ENCODE results near the gene EMC1. TPM values are rescaled to one million over a fixed set of nuclear protein-coding genes. Genes with fewer than 3 reads are reported as not detected.
"Not testable (repeated sequence)": the region's sequence is repeated elsewhere in the genome, so short reads cannot be mapped to it uniquely, and the experiment has no call there.

Gene EMC1
- total RNA-seq, 3 donors from 2014 or later, result 74.8 to 79.6 (median 77.0) TPM

- no peaks in the 10 kb centered on the region for H3K4me1 Mint-ChIP-seq (ENCODE audit: low read depth)
- DNase-seq, result peak; percentile 68
- no peaks in the 10 kb centered on the region for H3K9me3 Mint-ChIP-seq
- ATAC-seq, result peak; percentile 83 to 89
- H3K36me3 Mint-ChIP-seq (ENCODE audit: insufficient read depth), result peaks cover 48% of the 10 kb centered on the region
- H3K27me3 Mint-ChIP-seq (ENCODE audit: low read depth), result no peaks in the 10 kb centered on the region
- H3K4me3 Mint-ChIP-seq, result no peak overlapping the region
Measured at GRCh38 chr1:19240673-19241538, 10.4 kb downstream of the EMC1 start.

DNA sequence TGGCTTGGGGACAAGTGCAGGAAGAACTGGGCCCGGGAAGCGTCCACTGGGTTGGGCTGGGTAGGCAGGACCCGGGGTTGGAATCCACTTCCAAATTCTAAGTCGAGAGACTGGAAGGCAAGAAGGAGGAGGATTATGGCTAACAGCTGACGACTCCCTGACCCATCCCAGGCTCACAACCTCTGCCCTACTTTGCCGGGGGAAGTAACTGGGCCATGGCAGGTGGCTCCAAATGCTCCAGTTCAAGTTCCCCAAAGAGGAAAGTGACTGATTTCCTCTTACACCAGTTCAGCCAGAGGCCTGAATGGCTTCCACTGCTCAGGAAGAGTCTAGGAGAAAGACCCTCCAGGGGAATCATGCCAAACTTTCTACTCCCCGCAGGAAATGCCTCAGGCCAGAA, 11.4 kb downstream of the EMC1 start:
- H3K27me3 Mint-ChIP-seq (ENCODE audit: low read depth), result no peaks in the 10 kb centered on the region

DNA sequence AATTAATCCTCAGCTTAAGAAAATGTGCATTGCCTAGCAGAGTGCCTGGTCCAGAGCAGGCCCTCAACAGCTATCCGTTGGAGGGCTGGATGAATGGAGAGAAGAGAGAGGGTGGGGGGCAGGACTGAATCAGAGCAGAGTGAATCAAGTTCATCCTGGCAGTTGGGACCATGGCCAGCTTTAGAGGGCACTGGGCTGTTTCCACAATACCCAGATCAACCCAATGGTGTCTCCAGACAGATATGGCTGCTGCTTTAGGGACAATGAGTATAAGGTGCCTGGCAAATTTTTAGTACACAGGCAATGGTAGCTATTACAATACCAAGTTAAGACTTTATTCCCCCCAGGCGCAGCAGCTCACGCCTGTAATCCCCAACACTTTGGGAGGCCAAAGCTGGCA, 17.1 kb downstream of the EMC1 start:
- H3K4me1 Mint-ChIP-seq (ENCODE audit: low read depth), result no peaks in the 10 kb centered on the region
- H3K36me3 Mint-ChIP-seq (ENCODE audit: insufficient read depth), result peaks cover 38% of the 10 kb centered on the region
- H3K9me3 Mint-ChIP-seq, result no peaks in the 10 kb centered on the region

More for the DNA sequence above, 11.4 kb downstream of the EMC1 start:
- Mint-ChIP-seq H3K4me3 (no peak overlapping the region), H3K4me1 (ENCODE audit: low read depth) (no peaks in the 10 kb centered on the region), H3K9me3 (no peaks in the 10 kb centered on the region), H3K36me3 (ENCODE audit: insufficient read depth) (peaks cover 46% of the 10 kb centered on the region)
- DNase-seq (no peak), ATAC-seq (no peak)

GRCh38 chr1:19232524-19232846, 18.8 kb downstream of the EMC1 start:
- Mint-ChIP-seq H3K9me3 (no peaks in the 10 kb centered on the region), H3K36me3 (ENCODE audit: insufficient read depth) (peaks cover 32% of the 10 kb centered on the region)
- DNase-seq, result no peak

More for the DNA sequence above, 17.1 kb downstream of the EMC1 start:
- ATAC-seq (no peak), DNase-seq (no peak)
- H3K4me3 Mint-ChIP-seq, result no peak overlapping the region
- no peaks in the 10 kb centered on the region for H3K27me3 Mint-ChIP-seq (ENCODE audit: low read depth)

DNA sequence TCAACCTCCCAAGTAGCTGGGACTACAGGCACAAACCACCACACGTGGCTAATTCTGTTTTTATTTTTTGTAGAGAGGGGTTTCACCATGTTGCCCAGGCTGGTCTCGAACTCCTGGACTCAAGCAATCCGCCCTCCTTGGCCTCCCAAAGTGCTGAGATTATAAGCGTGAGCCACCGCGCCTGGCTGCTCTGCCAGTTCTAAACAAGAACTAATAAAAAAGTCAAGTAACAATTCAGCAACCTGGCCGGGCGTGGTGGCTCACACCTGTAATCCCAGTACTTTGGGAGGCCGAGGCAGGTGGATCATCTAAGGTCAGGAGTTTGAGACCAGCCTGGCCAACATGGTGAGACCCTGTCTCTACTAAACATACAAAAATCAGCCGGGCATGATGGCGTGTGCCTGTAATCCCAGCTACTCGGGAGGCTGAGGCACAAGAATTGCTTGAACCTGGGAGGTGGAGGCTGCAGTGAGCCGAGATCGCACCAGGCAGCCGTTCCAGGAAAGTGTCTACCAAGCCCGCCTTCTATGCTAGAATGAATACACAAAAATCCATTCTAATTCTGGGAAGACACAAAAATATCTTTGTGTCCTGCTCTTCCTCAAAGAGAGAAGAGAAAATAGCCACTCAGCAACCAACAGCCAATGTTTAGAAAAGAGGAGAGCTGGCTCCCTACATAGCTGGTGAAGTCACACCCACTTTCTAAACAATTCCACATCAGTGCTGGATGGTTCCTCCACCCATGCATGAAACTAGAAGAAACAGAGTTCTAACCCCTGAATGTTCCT, 19.4 kb downstream of the EMC1 start:
- not testable (repeated sequence) for H3K27me3 Mint-ChIP-seq (ENCODE audit: low read depth); DNase-seq; H3K4me3 Mint-ChIP-seq; H3K9me3 Mint-ChIP-seq; ATAC-seq; H3K4me1 Mint-ChIP-seq (ENCODE audit: low read depth)
- H3K36me3 Mint-ChIP-seq (ENCODE audit: insufficient read depth), result peaks cover 37% of the 10 kb centered on the region

More at GRCh38 chr1:19232524-19232846, 18.8 kb downstream of the EMC1 start:
- H3K27me3 Mint-ChIP-seq (ENCODE audit: low read depth), result no peaks in the 10 kb centered on the region
- H3K4me3 Mint-ChIP-seq, result no peak overlapping the region
- no peaks in the 10 kb centered on the region for H3K4me1 Mint-ChIP-seq (ENCODE audit: low read depth)
- no peak for ATAC-seq

DNA sequence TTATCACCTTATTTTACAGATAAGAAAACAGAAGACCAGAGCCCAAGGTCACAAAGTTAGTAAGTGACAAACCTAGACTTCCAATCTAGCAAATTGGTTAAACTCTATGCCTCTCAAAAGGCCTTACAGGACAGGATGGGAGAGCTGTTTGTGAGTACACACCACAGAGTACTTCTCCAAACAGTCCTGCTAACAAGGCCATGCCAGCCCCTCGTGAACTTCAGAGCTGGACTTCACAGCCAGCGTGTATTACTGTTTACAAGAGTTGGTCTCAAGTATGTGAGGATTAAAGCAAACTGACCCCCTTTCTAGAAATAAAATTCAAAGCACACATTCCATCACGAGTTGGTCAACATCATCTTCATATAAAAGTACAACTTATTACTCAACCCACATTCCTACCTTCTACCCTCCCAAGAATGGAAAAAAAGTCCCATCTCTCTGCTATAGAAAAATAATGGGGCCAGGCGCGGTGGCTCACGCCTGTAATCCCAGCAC, 21.4 kb downstream of the EMC1 start:
- Mint-ChIP-seq H3K36me3 (ENCODE audit: insufficient read depth) (peaks cover 42% of the 10 kb centered on the region), H3K9me3 (no peaks in the 10 kb centered on the region), H3K4me3 (no peak overlapping the region), H3K27me3 (ENCODE audit: low read depth) (no peaks in the 10 kb centered on the region), H3K4me1 (ENCODE audit: low read depth) (no peaks in the 10 kb centered on the region)
- no peak for DNase-seq
- ATAC-seq, result no peak

DNA sequence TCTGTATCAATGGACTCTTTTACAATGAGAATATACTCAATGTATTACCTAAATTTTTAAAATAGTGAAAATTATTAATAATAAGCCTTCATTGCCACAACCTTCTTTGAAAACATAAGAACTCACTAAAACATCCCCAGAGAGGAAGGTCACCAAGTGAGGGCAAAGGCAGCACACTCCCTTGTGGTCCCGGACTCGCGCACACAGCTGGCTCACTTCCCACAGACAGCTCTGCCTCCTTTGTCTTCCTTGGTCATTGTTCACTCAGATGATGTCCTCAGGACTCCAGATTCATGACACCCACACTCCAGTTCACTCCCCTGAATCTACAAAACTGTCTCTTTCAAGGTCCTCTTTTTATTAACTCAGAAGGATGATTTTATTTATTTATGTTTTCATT, 22.1 kb downstream of the EMC1 start:
- DNase-seq, result no peak
- Mint-ChIP-seq H3K36me3 (ENCODE audit: insufficient read depth) (peaks cover 49% of the 10 kb centered on the region), H3K4me1 (ENCODE audit: low read depth) (peaks cover 2% of the 10 kb centered on the region), H3K9me3 (no peaks in the 10 kb centered on the region), H3K27me3 (ENCODE audit: low read depth) (no peaks in the 10 kb centered on the region), H3K4me3 (no peak overlapping the region)
- no peak for ATAC-seq

DNA sequence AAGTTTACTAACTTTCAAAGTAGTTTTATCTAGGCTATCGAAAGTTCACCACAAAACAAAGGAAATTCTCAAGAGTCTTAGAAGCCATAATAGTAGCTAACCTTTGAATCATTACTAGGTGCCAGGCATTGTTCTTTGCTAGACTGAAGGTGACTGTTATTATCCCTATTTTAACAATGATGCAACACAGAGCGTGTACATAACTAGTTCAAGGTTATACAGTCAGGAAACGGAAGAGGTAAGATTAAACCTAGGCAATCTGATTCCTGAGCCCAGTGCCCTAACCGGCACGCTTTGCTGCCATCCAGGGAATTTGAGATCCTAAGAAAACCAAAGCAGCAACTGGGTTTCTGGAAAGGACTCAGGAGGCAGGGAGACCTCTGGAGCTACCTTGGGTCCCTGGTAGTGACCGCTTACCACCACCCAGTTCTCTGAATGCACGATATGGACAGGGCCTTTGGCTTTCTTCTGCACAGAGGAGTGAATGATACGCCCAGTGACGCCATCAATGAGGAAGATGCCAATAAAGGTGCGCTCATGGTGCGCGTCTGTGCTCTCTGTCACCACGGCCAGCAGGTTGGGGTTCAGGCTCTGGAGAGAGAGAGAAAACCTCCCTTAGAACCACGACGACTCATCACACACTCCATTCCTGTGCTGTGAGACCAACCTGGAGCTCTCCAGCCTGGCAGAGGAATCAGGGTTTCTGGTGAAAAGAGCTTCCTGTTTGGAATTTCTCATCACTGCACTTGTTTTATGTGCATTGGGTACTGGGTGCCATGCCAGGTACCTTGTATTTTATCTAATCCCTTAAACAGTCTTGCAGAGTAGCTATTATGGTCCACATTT, 28.1 kb downstream of the EMC1 start:
- no peak for DNase-seq
- peaks cover 61% of the 10 kb centered on the region for H3K36me3 Mint-ChIP-seq (ENCODE audit: insufficient read depth)
- H3K9me3 Mint-ChIP-seq, result no peaks in the 10 kb centered on the region
- no peaks in the 10 kb centered on the region for H3K27me3 Mint-ChIP-seq (ENCODE audit: low read depth)
- no peak for ATAC-seq
- H3K4me1 Mint-ChIP-seq (ENCODE audit: low read depth), result peaks cover 5% of the 10 kb centered on the region
- H3K4me3 Mint-ChIP-seq, result no peak overlapping the region

- Mint-ChIP-seq H3K36me3 (ENCODE audit: insufficient read depth) (peaks cover 62% of the 10 kb centered on the region), H3K4me3 (no peak overlapping the region), H3K9me3 (no peaks in the 10 kb centered on the region), H3K27me3 (ENCODE audit: low read depth) (no peaks in the 10 kb centered on the region), H3K4me1 (ENCODE audit: low read depth) (peaks cover 5% of the 10 kb centered on the region)
- ATAC-seq, result no peak
- no peak for DNase-seq
Measured at GRCh38 chr1:19222573-19222972, 28.8 kb downstream of the EMC1 start.

GRCh38 chr1:19220991-19221390, 30.3 kb downstream of the EMC1 start:
- H3K4me1 Mint-ChIP-seq (ENCODE audit: low read depth), result peaks cover 5% of the 10 kb centered on the region
- H3K9me3 Mint-ChIP-seq, result no peaks in the 10 kb centered on the region
- H3K27me3 Mint-ChIP-seq (ENCODE audit: low read depth), result no peaks in the 10 kb centered on the region
- DNase-seq, result no peak
- ATAC-seq, result no peak
- H3K4me3 Mint-ChIP-seq, result no peak overlapping the region
- peaks cover 56% of the 10 kb centered on the region for H3K36me3 Mint-ChIP-seq (ENCODE audit: insufficient read depth)

- no peaks in the 10 kb centered on the region for H3K27me3 Mint-ChIP-seq (ENCODE audit: low read depth)
- H3K9me3 Mint-ChIP-seq, result no peaks in the 10 kb centered on the region
- H3K4me1 Mint-ChIP-seq (ENCODE audit: low read depth), result peaks cover 6% of the 10 kb centered on the region
- ATAC-seq (no peak), DNase-seq (no peak)
- peaks cover 55% of the 10 kb centered on the region for H3K36me3 Mint-ChIP-seq (ENCODE audit: insufficient read depth)
- H3K4me3 Mint-ChIP-seq, result no peak overlapping the region
Measured at GRCh38 chr1:19220080-19220846, 31.1 kb downstream of the EMC1 start.

DNA sequence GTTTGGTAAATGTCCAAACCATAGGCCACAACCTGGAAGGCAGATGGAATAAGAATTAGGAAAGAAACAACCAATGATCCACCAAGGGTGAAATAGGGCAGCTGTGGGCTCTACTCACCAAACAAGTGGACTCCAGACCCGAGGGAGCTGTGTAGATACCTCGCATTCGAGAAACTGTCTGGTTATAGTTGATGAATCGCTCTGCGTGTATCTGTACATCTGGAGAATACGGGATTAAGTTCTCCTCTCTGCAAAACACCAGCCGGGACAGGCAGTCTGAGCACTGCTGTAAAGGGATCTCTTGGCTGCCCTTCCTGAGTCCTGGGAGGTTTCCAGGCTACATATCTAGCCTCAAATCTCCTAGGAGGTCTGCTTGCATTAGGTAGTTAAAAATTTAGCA, 31.9 kb downstream of the EMC1 start:
- no peak for ATAC-seq
- H3K36me3 Mint-ChIP-seq (ENCODE audit: insufficient read depth), result peaks cover 52% of the 10 kb centered on the region
- peaks cover 7% of the 10 kb centered on the region for H3K4me1 Mint-ChIP-seq (ENCODE audit: low read depth)

DNA sequence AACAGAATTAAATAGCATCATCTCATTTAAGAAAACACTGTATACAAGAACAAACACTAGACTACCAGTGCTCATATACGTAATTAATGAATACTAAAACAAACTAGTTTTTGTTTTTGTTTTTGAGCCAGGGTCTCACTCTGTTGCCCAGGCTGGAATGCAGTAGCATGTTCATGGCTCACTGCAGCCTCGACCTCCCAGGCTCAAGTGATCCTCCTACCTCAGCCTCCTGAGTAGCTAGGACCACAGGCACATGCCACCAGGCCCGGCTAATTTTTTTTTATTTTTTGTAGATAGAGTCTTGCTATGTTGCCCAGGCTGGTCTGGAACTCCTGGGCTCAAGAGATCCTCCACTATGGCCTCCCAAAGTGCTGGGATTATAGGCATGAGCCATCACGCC, 34.7 kb downstream of the EMC1 start:
- peaks cover 41% of the 10 kb centered on the region for H3K36me3 Mint-ChIP-seq (ENCODE audit: insufficient read depth)
- peaks cover 32% of the 10 kb centered on the region for H3K4me1 Mint-ChIP-seq (ENCODE audit: low read depth)
- H3K27me3 Mint-ChIP-seq (ENCODE audit: low read depth); H3K9me3 Mint-ChIP-seq; H3K4me3 Mint-ChIP-seq; DNase-seq; ATAC-seq: not testable (repeated sequence)

More for the DNA sequence above, 31.9 kb downstream of the EMC1 start:
- Mint-ChIP-seq H3K4me3 (no peak overlapping the region), H3K9me3 (no peaks in the 10 kb centered on the region), H3K27me3 (ENCODE audit: low read depth) (no peaks in the 10 kb centered on the region)
- DNase-seq, result no peak

Data from activated T-cell treated with anti-CD3 and anti-CD28 coated beads, Interleukin-2, amount 50 U/mL, for 4 hours (primary cell).